Ramos (cell line): ENCODE results near the gene GPR107.

ENCODE experiments used
- in situ Hi-C: fragments of 300-500 bp; cut with MboI; formaldehyde crosslinking; loops from one replicate; pipeline ENCODE4 v1.14.3; 2022; ENCODE audit warnings: low sequenced_read_pairs; ENCODE audit not compliant: unreplicated experiment

Gene GPR107

GRCh38 chr9:130050462-130050861 is 3.2 kb upstream of the GPR107 start:
- in situ Hi-C loops = no loop called here

- in situ Hi-C loops = no loop called here
Measured at GRCh38 chr9:130051855-130052254, 1.9 kb upstream of the GPR107 start.

- in situ Hi-C loops = no loop called here
Measured at GRCh38 chr9:130053109-130053503, 600 bp upstream of the GPR107 start.

GRCh38 chr9:130054325-130054786 is 650 bp downstream of the GPR107 start:
- in situ Hi-C loops = no loop called here

GRCh38 chr9:130054820-130055219 is 1.1 kb downstream of the GPR107 start:
- in situ Hi-C loops = no loop called here

- in situ Hi-C loops = no loop called here
Measured at GRCh38 chr9:130058154-130058553, 4.4 kb downstream of the GPR107 start.

- in situ Hi-C loops = no loop called here
Measured at GRCh38 chr9:130058887-130059286, 5.2 kb downstream of the GPR107 start.

GRCh38 chr9:130060296-130060695 is 6.6 kb downstream of the GPR107 start:
- in situ Hi-C loops = no loop called here

- in situ Hi-C loops = no loop called here
Measured at GRCh38 chr9:130062750-130063149, 9.0 kb downstream of the GPR107 start.

- in situ Hi-C loops = no loop called here
Measured at GRCh38 chr9:130064621-130065020, 10.9 kb downstream of the GPR107 start.

GRCh38 chr9:130069048-130069447 is 15.3 kb downstream of the GPR107 start:
- in situ Hi-C loops = no loop called here

GRCh38 chr9:130072515-130073235 is 19.0 kb downstream of the GPR107 start:
- in situ Hi-C loops = no loop called here

- in situ Hi-C loops = no loop called here
Measured at GRCh38 chr9:130073373-130073772, 19.7 kb downstream of the GPR107 start.

- in situ Hi-C loops = loop anchor here (25.0 kb wide), 1 partner anchor 191 kb away; no protein-coding TSS in a partner anchor
Measured at GRCh38 chr9:130078547-130078946, 24.8 kb downstream of the GPR107 start.

GRCh38 chr9:130084337-130084736 is 30.6 kb downstream of the GPR107 start:
- in situ Hi-C loops = loop anchor here (25.0 kb wide), 1 partner anchor 197 kb away; no protein-coding TSS in a partner anchor

GRCh38 chr9:130088051-130088450 is 34.3 kb downstream of the GPR107 start:
- in situ Hi-C loops = loop anchor here (25.0 kb wide), 1 partner anchor 201 kb away; no protein-coding TSS in a partner anchor

- in situ Hi-C loops = loop anchor here (25.0 kb wide), 1 partner anchor 202 kb away; no protein-coding TSS in a partner anchor
Measured at GRCh38 chr9:130089141-130089540, 35.4 kb downstream of the GPR107 start.

- in situ Hi-C loops = loop anchor here (25.0 kb wide), 1 partner anchor 204 kb away; no protein-coding TSS in a partner anchor
Measured at GRCh38 chr9:130090915-130091314, 37.2 kb downstream of the GPR107 start.

GRCh38 chr9:130092910-130093309 is 39.2 kb downstream of the GPR107 start:
- in situ Hi-C loops = loop anchor here (25.0 kb wide), 1 partner anchor 206 kb away; no protein-coding TSS in a partner anchor

GRCh38 chr9:130095872-130096271 is 42.2 kb downstream of the GPR107 start:
- in situ Hi-C loops = loop anchor here (25.0 kb wide), 1 partner anchor 209 kb away; no protein-coding TSS in a partner anchor

GRCh38 chr9:130100681-130101080 is 47.0 kb downstream of the GPR107 start:
- in situ Hi-C loops = no loop called here

- in situ Hi-C loops = no loop called here
Measured at GRCh38 chr9:130101915-130102314, 48.2 kb downstream of the GPR107 start.
